HepG2 (cell line): ENCODE data around the gene RHBDL1. TPM values are rescaled to one million over a fixed set of nuclear protein-coding genes. Genes with fewer than 3 reads are reported as not detected.

ENCODE experiments used
- ESRRA ChIP-seq: sonication (generic); formaldehyde crosslinking; IDR thresholded peaks from 2 replicates; pipeline ENCODE4 v1.5.1; 2020; ENCODE audit warnings: mild to moderate bottlenecking, low read depth, missing genetic modification reagents
- HIVEP1 ChIP-seq: sonication (generic); formaldehyde crosslinking; IDR thresholded peaks from 2 replicates; pipeline ENCODE4 v1.4.0; 2020; ENCODE audit warnings: mild to moderate bottlenecking, missing genetic modification reagents
- HNF4G ChIP-seq, 2 experiments: sonication (generic) in 1 of 2; formaldehyde crosslinking in 1 of 2; IDR thresholded peaks; 2 replicates each; pipeline versions ENCODE4 v1.4.0 to v1.6.1; 2011 to 2020; ENCODE audit warnings: borderline replicate concordance in 2 of 2, low read depth in 2 of 2, mild to moderate bottlenecking in 2 of 2, low read length in 1 of 2, missing genetic modification reagents in 1 of 2, moderate library complexity in 1 of 2
- KAT7 ChIP-seq: IDR thresholded peaks from 2 replicates; pipeline ENCODE4 v1.6.1; 2018; ENCODE audit warnings: borderline replicate concordance, missing compliant biosample characterization
- KDM2A ChIP-seq: sonication (generic); formaldehyde crosslinking; IDR thresholded peaks from 2 replicates; pipeline ENCODE4 v1.4.0; 2020; ENCODE audit warnings: low read depth, missing genetic modification reagents, borderline replicate concordance
- MAFF ChIP-seq: IDR thresholded peaks from 2 replicates; pipeline ENCODE4 v1.6.1; 2011; ENCODE audit warnings: low read depth, low read length, improper control_type of control experiment
- PHF21A ChIP-seq: sonication (generic); formaldehyde crosslinking; IDR thresholded peaks from 2 replicates; pipeline ENCODE4 v1.5.0; 2020; ENCODE audit warnings: mild to moderate bottlenecking, missing genetic modification reagents
- SMAD1 ChIP-seq: sonication (generic); formaldehyde crosslinking; IDR thresholded peaks from 2 replicates; pipeline ENCODE4 v1.4.0; 2020; ENCODE audit warnings: missing genetic modification reagents, low read depth, mild to moderate bottlenecking, borderline replicate concordance
- SNAI1 ChIP-seq: sonication (generic); formaldehyde crosslinking; IDR thresholded peaks from 2 replicates; pipeline ENCODE4 v1.5.0; 2020; ENCODE audit warnings: mild to moderate bottlenecking, missing genetic modification reagents, borderline replicate concordance
- ZFP62 ChIP-seq: sonication (generic); formaldehyde crosslinking; IDR thresholded peaks from 2 replicates; pipeline ENCODE4 v1.4.0; 2020; ENCODE audit warnings: missing genetic modification reagents
- ZKSCAN8 ChIP-seq: IDR thresholded peaks from 2 replicates; pipeline ENCODE4 v1.6.1; 2016; ENCODE audit warnings: borderline replicate concordance, missing genetic modification reagents, missing compliant biosample characterization
- ZNF225 ChIP-seq: sonication (generic); formaldehyde crosslinking; IDR thresholded peaks from 2 replicates; pipeline ENCODE4 v1.4.0; 2020; ENCODE audit warnings: mild to moderate bottlenecking, missing genetic modification reagents
- ZNF331 ChIP-seq: sonication (generic); formaldehyde crosslinking; IDR thresholded peaks from 2 replicates; pipeline ENCODE4 v1.4.0; 2020; ENCODE audit warnings: missing genetic modification reagents
- ZNF577 ChIP-seq: sonication (generic); formaldehyde crosslinking; IDR thresholded peaks from 2 replicates; pipeline ENCODE4 v1.4.0; 2020; ENCODE audit warnings: mild to moderate bottlenecking, low read depth, missing genetic modification reagents, borderline replicate concordance
- ZNF709 ChIP-seq: sonication (generic); formaldehyde crosslinking; IDR thresholded peaks from 2 replicates; pipeline ENCODE4 v1.5.0; 2020; ENCODE audit warnings: mild to moderate bottlenecking, missing genetic modification reagents
- polyA plus RNA-seq, 8 experiments: library from polyadenylated mRNA; depleted of rRNA in 3 of 8; stranded (reverse) in 7 of 8; unstranded in 1 of 8; fragments of >200 nt; fragmentation: Illumina TruSeq in 4 of 8; extraction: Trizol in 4 of 8; gene quantifications; 2 replicates each; pipeline versions ENCODE4 v1.2.1 to v1.2.3, GENCODE V29; 2011 to 2016; ENCODE audit warnings: low read depth in 4 of 8, missing spikeins in 1 of 8, mixed read lengths in 1 of 8; ENCODE audit not compliant: insufficient read depth in 1 of 8
- total RNA-seq, 5 experiments: library from RNA; depleted of rRNA; stranded (reverse); fragments of >200 nt; fragmentation: Illumina TruSeq; extraction: Trizol; gene quantifications; 2 replicates each; pipeline ENCODE4 v1.2.3, GENCODE V29; 2016; ENCODE audit warnings: low read depth in 1 of 5
- TF ChIP-seq, protein P1 (sequence below): sonication (generic); formaldehyde crosslinking; IDR thresholded peaks from 2 replicates; pipeline ENCODE4 v1.4.0; 2020; ENCODE audit warnings: missing genetic modification reagents, borderline replicate concordance
- TF ChIP-seq, protein P2 (sequence below): sonication (generic); formaldehyde crosslinking; IDR thresholded peaks from 2 replicates; pipeline ENCODE4 v1.4.0; 2020; ENCODE audit warnings: low read depth, mild to moderate bottlenecking, missing genetic modification reagents
- TF ChIP-seq, protein P3 (sequence below), 2 experiments: fragments of 450-650 bp in 1 of 2; sonication (generic) in 1 of 2; formaldehyde crosslinking; IDR thresholded peaks; 2 replicates each; pipeline versions ENCODE4 v1.5.0 to v1.8.0; 2020 to 2022; ENCODE audit warnings: mild to moderate bottlenecking in 1 of 2, missing genetic modification reagents in 1 of 2
- TF ChIP-seq, protein P4 (sequence below): sonication (generic); formaldehyde crosslinking; IDR thresholded peaks from 2 replicates; pipeline ENCODE4 v1.4.0; 2020; ENCODE audit warnings: mild to moderate bottlenecking, missing genetic modification reagents, borderline replicate concordance

RHBDL1 gene
- total and polyA plus RNA-seq, 2 of the 13 experiments (the other 11 are each of a cell fraction or from before 2014, with no cell fraction given) = 1.8 to 3.8 TPM

DNA sequence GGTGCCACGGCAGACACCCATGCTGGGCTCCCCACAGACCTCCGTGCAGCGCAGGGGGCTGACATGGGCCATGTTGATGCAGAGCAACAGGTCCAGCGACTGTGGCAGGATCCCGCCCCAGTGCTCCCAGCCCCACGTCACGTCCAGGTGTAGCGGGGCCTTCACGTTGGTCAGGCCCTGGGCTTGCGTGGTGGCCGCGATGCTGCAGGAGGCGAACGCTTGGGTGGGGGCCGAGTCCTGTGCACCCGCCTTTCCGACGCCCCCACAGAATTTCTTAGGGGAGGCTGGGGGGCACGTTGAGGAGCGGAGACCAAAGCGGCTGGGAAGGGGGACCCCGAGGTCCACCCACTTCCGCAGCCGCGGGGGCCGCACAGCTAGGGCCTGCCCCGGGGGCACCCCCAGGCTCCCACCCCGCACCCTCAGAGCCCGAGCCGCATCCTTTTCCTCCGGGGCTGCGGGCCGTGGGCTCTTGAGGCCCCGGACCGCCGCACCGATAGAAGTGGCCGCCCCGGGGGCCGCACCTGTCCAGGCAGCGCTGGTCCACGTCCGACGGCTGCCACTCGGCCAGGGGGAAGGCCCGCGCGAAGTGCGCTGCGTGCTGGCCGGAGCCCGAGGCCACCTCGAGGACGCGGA lies 39.8 kb upstream of the RHBDL1 start (continued):
- TF ChIP-seq, protein P1, sequence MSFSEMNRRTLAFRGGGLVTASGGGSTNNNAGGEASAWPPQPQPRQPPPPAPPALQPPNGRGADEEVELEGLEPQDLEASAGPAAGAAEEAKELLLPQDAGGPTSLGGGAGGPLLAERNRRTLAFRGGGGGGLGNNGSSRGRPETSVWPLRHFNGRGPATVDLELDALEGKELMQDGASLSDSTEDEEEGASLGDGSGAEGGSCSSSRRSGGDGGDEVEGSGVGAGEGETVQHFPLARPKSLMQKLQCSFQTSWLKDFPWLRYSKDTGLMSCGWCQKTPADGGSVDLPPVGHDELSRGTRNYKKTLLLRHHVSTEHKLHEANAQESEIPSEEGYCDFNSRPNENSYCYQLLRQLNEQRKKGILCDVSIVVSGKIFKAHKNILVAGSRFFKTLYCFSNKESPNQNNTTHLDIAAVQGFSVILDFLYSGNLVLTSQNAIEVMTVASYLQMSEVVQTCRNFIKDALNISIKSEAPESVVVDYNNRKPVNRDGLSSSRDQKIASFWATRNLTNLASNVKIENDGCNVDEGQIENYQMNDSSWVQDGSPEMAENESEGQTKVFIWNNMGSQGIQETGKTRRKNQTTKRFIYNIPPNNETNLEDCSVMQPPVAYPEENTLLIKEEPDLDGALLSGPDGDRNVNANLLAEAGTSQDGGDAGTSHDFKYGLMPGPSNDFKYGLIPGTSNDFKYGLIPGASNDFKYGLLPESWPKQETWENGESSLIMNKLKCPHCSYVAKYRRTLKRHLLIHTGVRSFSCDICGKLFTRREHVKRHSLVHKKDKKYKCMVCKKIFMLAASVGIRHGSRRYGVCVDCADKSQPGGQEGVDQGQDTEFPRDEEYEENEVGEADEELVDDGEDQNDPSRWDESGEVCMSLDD (CRISPR knock-in tag) = 0 out of 2 replicates have a peak, but pooled peaks have one; percentile 27
- no peak for TF ChIP-seq KDM2A (CRISPR knock-in tag)
- no peak for TF ChIP-seq ZNF577 (CRISPR knock-in tag)
- TF ChIP-seq ZNF709 = no peak
- TF ChIP-seq, protein P2, sequence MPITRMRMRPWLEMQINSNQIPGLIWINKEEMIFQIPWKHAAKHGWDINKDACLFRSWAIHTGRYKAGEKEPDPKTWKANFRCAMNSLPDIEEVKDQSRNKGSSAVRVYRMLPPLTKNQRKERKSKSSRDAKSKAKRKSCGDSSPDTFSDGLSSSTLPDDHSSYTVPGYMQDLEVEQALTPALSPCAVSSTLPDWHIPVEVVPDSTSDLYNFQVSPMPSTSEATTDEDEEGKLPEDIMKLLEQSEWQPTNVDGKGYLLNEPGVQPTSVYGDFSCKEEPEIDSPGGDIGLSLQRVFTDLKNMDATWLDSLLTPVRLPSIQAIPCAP = no peak
- no peak for TF ChIP-seq HIVEP1 (CRISPR knock-in tag)
- no peak for TF ChIP-seq ZFP62 (CRISPR knock-in tag)
- TF ChIP-seq HNF4G (IDR thresholded peaks at IDR 0.05; ENCODE audit: borderline replicate concordance, low read depth, low read length) = no peak
- TF ChIP-seq HNF4G (CRISPR knock-in tag; IDR thresholded peaks at IDR 0.05; ENCODE audit: borderline replicate concordance, low read depth) = no peak
- TF ChIP-seq ZNF225 (CRISPR knock-in tag) = 0 out of 2 replicates have a peak, but pooled peaks have one; percentile 88
- TF ChIP-seq SNAI1 (CRISPR knock-in tag) = no peak
- TF ChIP-seq SMAD1 = no peak
- peak; percentile 78; the same call in 1 of the 2 replicates for TF ChIP-seq ESRRA (CRISPR knock-in tag)
- TF ChIP-seq ZKSCAN8 (CRISPR knock-in tag) = no peak; the same call in 1 of the 2 replicates
- TF ChIP-seq PHF21A = peak; percentile 46; the same call in 1 of the 2 replicates
- TF ChIP-seq, protein P3, sequence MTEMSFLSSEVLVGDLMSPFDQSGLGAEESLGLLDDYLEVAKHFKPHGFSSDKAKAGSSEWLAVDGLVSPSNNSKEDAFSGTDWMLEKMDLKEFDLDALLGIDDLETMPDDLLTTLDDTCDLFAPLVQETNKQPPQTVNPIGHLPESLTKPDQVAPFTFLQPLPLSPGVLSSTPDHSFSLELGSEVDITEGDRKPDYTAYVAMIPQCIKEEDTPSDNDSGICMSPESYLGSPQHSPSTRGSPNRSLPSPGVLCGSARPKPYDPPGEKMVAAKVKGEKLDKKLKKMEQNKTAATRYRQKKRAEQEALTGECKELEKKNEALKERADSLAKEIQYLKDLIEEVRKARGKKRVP (CRISPR knock-in tag; IDR thresholded peaks at IDR 0.05) = no peak
- TF ChIP-seq MAFF = no peak
- TF ChIP-seq, protein P4, sequence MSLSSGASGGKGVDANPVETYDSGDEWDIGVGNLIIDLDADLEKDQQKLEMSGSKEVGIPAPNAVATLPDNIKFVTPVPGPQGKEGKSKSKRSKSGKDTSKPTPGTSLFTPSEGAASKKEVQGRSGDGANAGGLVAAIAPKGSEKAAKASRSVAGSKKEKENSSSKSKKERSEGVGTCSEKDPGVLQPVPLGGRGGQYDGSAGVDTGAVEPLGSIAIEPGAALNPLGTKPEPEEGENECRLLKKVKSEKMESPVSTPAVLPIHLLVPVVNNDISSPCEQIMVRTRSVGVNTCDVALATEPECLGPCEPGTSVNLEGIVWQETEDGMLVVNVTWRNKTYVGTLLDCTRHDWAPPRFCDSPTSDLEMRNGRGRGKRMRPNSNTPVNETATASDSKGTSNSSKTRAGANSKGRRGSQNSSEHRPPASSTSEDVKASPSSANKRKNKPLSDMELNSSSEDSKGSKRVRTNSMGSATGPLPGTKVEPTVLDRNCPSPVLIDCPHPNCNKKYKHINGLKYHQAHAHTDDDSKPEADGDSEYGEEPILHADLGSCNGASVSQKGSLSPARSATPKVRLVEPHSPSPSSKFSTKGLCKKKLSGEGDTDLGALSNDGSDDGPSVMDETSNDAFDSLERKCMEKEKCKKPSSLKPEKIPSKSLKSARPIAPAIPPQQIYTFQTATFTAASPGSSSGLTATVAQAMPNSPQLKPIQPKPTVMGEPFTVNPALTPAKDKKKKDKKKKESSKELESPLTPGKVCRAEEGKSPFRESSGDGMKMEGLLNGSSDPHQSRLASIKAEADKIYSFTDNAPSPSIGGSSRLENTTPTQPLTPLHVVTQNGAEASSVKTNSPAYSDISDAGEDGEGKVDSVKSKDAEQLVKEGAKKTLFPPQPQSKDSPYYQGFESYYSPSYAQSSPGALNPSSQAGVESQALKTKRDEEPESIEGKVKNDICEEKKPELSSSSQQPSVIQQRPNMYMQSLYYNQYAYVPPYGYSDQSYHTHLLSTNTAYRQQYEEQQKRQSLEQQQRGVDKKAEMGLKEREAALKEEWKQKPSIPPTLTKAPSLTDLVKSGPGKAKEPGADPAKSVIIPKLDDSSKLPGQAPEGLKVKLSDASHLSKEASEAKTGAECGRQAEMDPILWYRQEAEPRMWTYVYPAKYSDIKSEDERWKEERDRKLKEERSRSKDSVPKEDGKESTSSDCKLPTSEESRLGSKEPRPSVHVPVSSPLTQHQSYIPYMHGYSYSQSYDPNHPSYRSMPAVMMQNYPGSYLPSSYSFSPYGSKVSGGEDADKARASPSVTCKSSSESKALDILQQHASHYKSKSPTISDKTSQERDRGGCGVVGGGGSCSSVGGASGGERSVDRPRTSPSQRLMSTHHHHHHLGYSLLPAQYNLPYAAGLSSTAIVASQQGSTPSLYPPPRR (CRISPR knock-in tag) = peak; percentile 75; the same call in 1 of the 2 replicates
- TF ChIP-seq ZNF331 (CRISPR knock-in tag) = no peak
- no peak for TF ChIP-seq KAT7 (CRISPR knock-in tag)
